ENCODE results near the gene CIITA.

The CIITA gene

DNA sequence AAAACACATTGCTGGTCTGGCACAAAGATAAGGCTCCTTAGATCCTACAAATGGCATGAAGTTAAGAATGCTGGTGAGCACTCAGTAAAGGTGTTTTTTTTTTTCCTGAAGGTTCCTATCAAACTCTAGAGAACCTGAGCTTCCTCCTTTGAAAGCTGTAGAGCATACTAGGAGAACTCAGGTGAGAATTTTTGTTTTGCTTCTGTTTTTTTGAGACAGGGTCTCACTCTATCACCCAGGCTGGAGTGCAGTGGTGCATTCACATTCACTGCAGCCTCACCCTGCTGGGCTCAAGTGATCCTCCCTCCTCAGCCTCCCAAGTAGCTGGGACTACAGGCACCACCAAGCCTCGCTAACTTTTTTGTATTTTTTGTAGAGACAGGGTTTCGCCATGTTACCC lies 21.0 kb upstream of the CIITA start:
- H3K4me1 ChIP-seq (ENCODE audit: control insufficient read depth, low read depth, low read length) = no peaks in the 10 kb centered on the region
- no peak overlapping the region for H2BK5ac ChIP-seq (ENCODE audit: low read length)
- no peak overlapping the region for H3K56ac ChIP-seq (ENCODE audit: low read length)
- no peak overlapping the region for H3K18ac ChIP-seq (ENCODE audit: low read length)
- H3K79me1 ChIP-seq (ENCODE audit: low read length) = no peaks in the 10 kb centered on the region
- no peak overlapping the region for H2BK120ac ChIP-seq (ENCODE audit: low read depth, low read length)
- WGBS (ENCODE audit: extremely low coverage, insufficient coverage, low lambda C conversion rate) = no CpG with 5 or more reads among the region's 2 CpGs
- no peak overlapping the region for H2AK5ac ChIP-seq (ENCODE audit: low read length)
- H3K27me3 ChIP-seq (ENCODE audit: insufficient read depth, low read length, poor library complexity) = no peaks in the 10 kb centered on the region
- H3K9ac ChIP-seq (ENCODE audit: low read length) = no peak overlapping the region
- H3K27ac ChIP-seq (ENCODE audit: low read depth, low read length) = no peak overlapping the region
- H3K4me3 ChIP-seq (ENCODE audit: low read length) = no peak overlapping the region
- H3K23ac ChIP-seq (ENCODE audit: low read length) = no peak overlapping the region
- H2BK15ac ChIP-seq (replicated peaks; ENCODE audit: low read depth) = no peak overlapping the region
- DNase-seq = no peak
- H3K79me2 ChIP-seq (ENCODE audit: control insufficient read depth, insufficient read depth, low read length) = no peaks in the 10 kb centered on the region
- H3K4ac ChIP-seq (ENCODE audit: low read depth, low read length) = no peak overlapping the region
- H4K8ac ChIP-seq (ENCODE audit: low read depth, low read length) = no peak overlapping the region
- H3K36me3 ChIP-seq (ENCODE audit: control insufficient read depth, insufficient read depth, low read length) = no peaks in the 10 kb centered on the region
- no peak overlapping the region for H3K4me2 ChIP-seq (ENCODE audit: low read length)
- no peak overlapping the region for H4K5ac ChIP-seq (ENCODE audit: low read length)

- WGBS (ENCODE audit: extremely low coverage, insufficient coverage, low lambda C conversion rate) = no CpG with 5 or more reads among the region's 1 CpG
- no peak overlapping the region for H3K27ac ChIP-seq (ENCODE audit: low read depth, low read length)
- H3K79me2 ChIP-seq (ENCODE audit: control insufficient read depth, insufficient read depth, low read length) = no peaks in the 10 kb centered on the region
Measured at GRCh38 chr16:10858203-10858602, 18.8 kb upstream of the CIITA start.

GRCh38 chr16:10859020-10859419 lies 18.0 kb upstream of the CIITA start:
- no peak overlapping the region for H2BK120ac ChIP-seq (ENCODE audit: low read depth, low read length)
- H3K27me3 ChIP-seq (ENCODE audit: insufficient read depth, low read length, poor library complexity) = no peaks in the 10 kb centered on the region
- DNase-seq = no peak
- H3K23ac ChIP-seq (ENCODE audit: low read length) = no peak overlapping the region
- H3K56ac ChIP-seq (ENCODE audit: low read length) = no peak overlapping the region
- no peak overlapping the region for H2BK5ac ChIP-seq (ENCODE audit: low read length)
- no peaks in the 10 kb centered on the region for H3K79me1 ChIP-seq (ENCODE audit: low read length)
- no peak overlapping the region for H3K4me2 ChIP-seq (ENCODE audit: low read length)
- H3K4me3 ChIP-seq (ENCODE audit: low read length) = no peak overlapping the region
- no peak overlapping the region for H3K27ac ChIP-seq (ENCODE audit: low read depth, low read length)
- H4K8ac ChIP-seq (ENCODE audit: low read depth, low read length) = no peak overlapping the region
- no peak overlapping the region for H4K5ac ChIP-seq (ENCODE audit: low read length)
- no peak overlapping the region for H3K4ac ChIP-seq (ENCODE audit: low read depth, low read length)
- WGBS (ENCODE audit: extremely low coverage, insufficient coverage, low lambda C conversion rate) = no CpG with 5 or more reads among the region's 2 CpGs
- no peaks in the 10 kb centered on the region for H3K4me1 ChIP-seq (ENCODE audit: control insufficient read depth, low read depth, low read length)
- no peaks in the 10 kb centered on the region for H3K36me3 ChIP-seq (ENCODE audit: control insufficient read depth, insufficient read depth, low read length)
- no peak overlapping the region for H2BK15ac ChIP-seq (replicated peaks; ENCODE audit: low read depth)
- no peak overlapping the region for H2AK5ac ChIP-seq (ENCODE audit: low read length)
- H3K9ac ChIP-seq (ENCODE audit: low read length) = no peak overlapping the region
- no peak overlapping the region for H3K18ac ChIP-seq (ENCODE audit: low read length)
- H3K79me2 ChIP-seq (ENCODE audit: control insufficient read depth, insufficient read depth, low read length) = no peaks in the 10 kb centered on the region

More at GRCh38 chr16:10858203-10858602, 18.8 kb upstream of the CIITA start:
- Histone ChIP-seq H3K4me1 (ENCODE audit: control insufficient read depth, low read depth, low read length) (no peaks in the 10 kb centered on the region), H3K79me1 (ENCODE audit: low read length) (no peaks in the 10 kb centered on the region), H3K4me3 (ENCODE audit: low read length) (no peak overlapping the region), H3K9ac (ENCODE audit: low read length) (no peak overlapping the region), H3K27me3 (ENCODE audit: insufficient read depth, low read length, poor library complexity) (no peaks in the 10 kb centered on the region), H3K18ac (ENCODE audit: low read length) (no peak overlapping the region), H3K56ac (ENCODE audit: low read length) (no peak overlapping the region), H3K36me3 (ENCODE audit: control insufficient read depth, insufficient read depth, low read length) (no peaks in the 10 kb centered on the region), H4K5ac (ENCODE audit: low read length) (no peak overlapping the region), H2BK120ac (ENCODE audit: low read depth, low read length) (no peak overlapping the region), H3K4me2 (ENCODE audit: low read length) (no peak overlapping the region), H4K8ac (ENCODE audit: low read depth, low read length) (no peak overlapping the region), H2BK5ac (ENCODE audit: low read length) (no peak overlapping the region), H3K23ac (ENCODE audit: low read length) (no peak overlapping the region), H2BK15ac (replicated peaks; ENCODE audit: low read depth) (no peak overlapping the region), H2AK5ac (ENCODE audit: low read length) (no peak overlapping the region), H3K4ac (ENCODE audit: low read depth, low read length) (no peak overlapping the region)
- DNase-seq = no peak

- H3K9ac ChIP-seq (ENCODE audit: low read length) = no peak overlapping the region
- no peak overlapping the region for H3K56ac ChIP-seq (ENCODE audit: low read length)
- H4K5ac ChIP-seq (ENCODE audit: low read length) = no peak overlapping the region
- H3K27ac ChIP-seq (ENCODE audit: low read depth, low read length) = no peak overlapping the region
- no peak overlapping the region for H3K4me2 ChIP-seq (ENCODE audit: low read length)
- H3K4ac ChIP-seq (ENCODE audit: low read depth, low read length) = no peak overlapping the region
- H2BK120ac ChIP-seq (ENCODE audit: low read depth, low read length) = no peak overlapping the region
- H3K79me1 ChIP-seq (ENCODE audit: low read length) = no peaks in the 10 kb centered on the region
- no peak overlapping the region for H2BK5ac ChIP-seq (ENCODE audit: low read length)
- H2BK15ac ChIP-seq (replicated peaks; ENCODE audit: low read depth) = no peak overlapping the region
- H3K36me3 ChIP-seq (ENCODE audit: control insufficient read depth, insufficient read depth, low read length) = no peaks in the 10 kb centered on the region
- no peaks in the 10 kb centered on the region for H3K4me1 ChIP-seq (ENCODE audit: control insufficient read depth, low read depth, low read length)
- no peak overlapping the region for H4K8ac ChIP-seq (ENCODE audit: low read depth, low read length)
- no peak overlapping the region for H3K4me3 ChIP-seq (ENCODE audit: low read length)
- H3K79me2 ChIP-seq (ENCODE audit: control insufficient read depth, insufficient read depth, low read length) = no peaks in the 10 kb centered on the region
- no peak overlapping the region for H3K18ac ChIP-seq (ENCODE audit: low read length)
- no peak for DNase-seq
- no peak overlapping the region for H3K23ac ChIP-seq (ENCODE audit: low read length)
- H2AK5ac ChIP-seq (ENCODE audit: low read length) = no peak overlapping the region
- WGBS (ENCODE audit: extremely low coverage, insufficient coverage, low lambda C conversion rate) = no CpG with 5 or more reads among the region's 6 CpGs
- no peaks in the 10 kb centered on the region for H3K27me3 ChIP-seq (ENCODE audit: insufficient read depth, low read length, poor library complexity)
Measured at GRCh38 chr16:10859658-10860057, 17.3 kb upstream of the CIITA start.

GRCh38 chr16:10862438-10862837 lies 14.6 kb upstream of the CIITA start:
- Histone ChIP-seq H2BK5ac (ENCODE audit: low read length) (no peak overlapping the region), H3K36me3 (ENCODE audit: control insufficient read depth, insufficient read depth, low read length) (no peaks in the 10 kb centered on the region), H2BK120ac (ENCODE audit: low read depth, low read length) (no peak overlapping the region), H3K23ac (ENCODE audit: low read length) (no peak overlapping the region), H4K8ac (ENCODE audit: low read depth, low read length) (no peak overlapping the region), H3K18ac (ENCODE audit: low read length) (no peak overlapping the region), H3K56ac (ENCODE audit: low read length) (no peak overlapping the region), H2BK15ac (replicated peaks; ENCODE audit: low read depth) (no peak overlapping the region), H3K79me2 (ENCODE audit: control insufficient read depth, insufficient read depth, low read length) (no peaks in the 10 kb centered on the region), H3K27ac (ENCODE audit: low read depth, low read length) (no peak overlapping the region), H2AK5ac (ENCODE audit: low read length) (no peak overlapping the region), H4K5ac (ENCODE audit: low read length) (no peak overlapping the region), H3K4me3 (ENCODE audit: low read length) (no peak overlapping the region), H3K4me2 (ENCODE audit: low read length) (no peak overlapping the region), H3K4ac (ENCODE audit: low read depth, low read length) (no peak overlapping the region), H3K79me1 (ENCODE audit: low read length) (no peaks in the 10 kb centered on the region), H3K4me1 (ENCODE audit: control insufficient read depth, low read depth, low read length) (no peaks in the 10 kb centered on the region), H3K9ac (ENCODE audit: low read length) (no peak overlapping the region), H3K27me3 (ENCODE audit: insufficient read depth, low read length, poor library complexity) (no peaks in the 10 kb centered on the region)
- DNase-seq = no peak
- WGBS (ENCODE audit: extremely low coverage, insufficient coverage, low lambda C conversion rate) = no CpG with 5 or more reads among the region's 2 CpGs
